Left colon (tissue), 2 donors: ENCODE measurements around the gene ARHGAP18. TPM values are rescaled to one million over a fixed set of nuclear protein-coding genes. Genes with fewer than 3 reads are reported as not detected.
A peak's percentile ranks its signal among the peaks of the same experiment; 100 is the strongest.

Experiments
- ATAC-seq: fragments of 200-7000 bp; cut with Tn5 transposase; one replicate; pipeline ENCODE4 v1.9.1; 2020; ENCODE audit warnings: mild to moderate bottlenecking, moderate library complexity
- DNase-seq, 2 donors: peaks; one replicate each; pipeline ENCODE4 v3.0.0-alpha.2; 2020
- intact Hi-C, 2 donors: fragments of 100-400 bp; cut with DNase I in 1 of 2; cut with micrococcal nuclease in 1 of 2; formaldehyde crosslinking; loops; one replicate each; pipeline versions ENCODE4 v1.11.2 to v1.14.0; 2022; cut with DNase I, micrococcal nuclease
- total RNA-seq, 2 donors: library from RNA; stranded (reverse); fragmentation: NEBNext Ultra II Directional; extraction: Animal tissue kit (Norgen Biotek cat#: 25700); gene quantifications; one replicate each; pipeline ENCODE4 v1.2.1, GENCODE V29; 2021
- donor health status: DM: no; HTN: no; CAD: no.
- donor health status: DM: yes; HTN: yes; CAD: no.

ARHGAP18 gene
- total RNA-seq, 2 donors from 2014 or later = 19.9 to 26.9 TPM

GRCh38 chr6:129730477-129731165 lies 20.6 kb upstream of the ARHGAP18 start:
- intact Hi-C loops = loop anchor here in 1 of 2 donors (5.0 kb wide), 1 partner anchor 133 kb away; no protein-coding TSS in a partner anchor
- peak; percentile 63 for ATAC-seq
- DNase-seq = no peak

DNA sequence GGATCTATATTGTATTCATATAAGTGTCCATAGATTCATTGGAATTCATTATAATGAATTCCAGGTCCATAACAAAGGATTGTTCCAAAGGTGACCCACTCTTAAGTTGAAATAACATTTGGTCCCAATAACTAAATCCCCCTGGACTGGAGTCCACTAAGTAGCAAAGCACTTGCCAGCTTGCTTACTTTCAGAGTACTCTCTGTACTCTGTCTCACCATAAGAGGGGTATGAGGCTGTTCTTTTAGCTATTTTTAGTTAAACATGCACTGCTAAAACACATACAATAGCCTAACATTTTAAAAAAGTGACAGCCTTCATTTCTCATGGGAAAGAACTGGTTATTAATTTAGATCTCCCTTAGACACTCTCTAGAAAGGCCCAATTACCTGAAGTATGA lies 16.7 kb upstream of the ARHGAP18 start:
- ATAC-seq (no peak), DNase-seq (no peak)
- intact Hi-C loops = no loop called here

GRCh38 chr6:129725341-129725740 lies 15.4 kb upstream of the ARHGAP18 start:
- intact Hi-C loops = no loop called here
- DNase-seq (no peak), ATAC-seq (no peak)

- no peak for ATAC-seq
Observed at GRCh38 chr6:129719692-129720091, 9.7 kb upstream of the ARHGAP18 start.

DNA sequence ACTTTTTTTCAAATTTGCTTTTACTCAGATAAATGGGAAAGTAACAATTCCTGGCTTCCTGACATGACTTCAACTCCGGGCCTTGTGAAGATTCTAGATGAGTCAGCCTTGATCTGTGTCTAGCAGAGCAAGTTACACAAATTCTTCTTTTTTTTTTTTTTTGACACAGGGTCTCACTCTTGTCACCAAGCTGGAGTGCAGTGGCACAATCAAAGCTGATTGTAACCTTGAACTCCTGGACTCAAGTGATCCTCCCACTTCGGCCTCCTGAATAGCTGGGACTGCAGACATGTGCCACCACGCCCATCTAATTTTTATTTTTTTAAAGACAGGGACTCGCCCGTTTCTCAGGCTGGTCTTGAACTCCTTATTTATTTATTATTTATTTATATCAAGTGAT lies 7.3 kb upstream of the ARHGAP18 start:
- intact Hi-C loops = no loop called here
- ATAC-seq = peak; percentile 37
- DNase-seq = no peak

More at GRCh38 chr6:129719692-129720091, 9.7 kb upstream of the ARHGAP18 start:
- intact Hi-C loops = no loop called here
- DNase-seq = no peak

GRCh38 chr6:129713806-129714333 lies 3.9 kb upstream of the ARHGAP18 start:
- intact Hi-C loops = no loop called here
- ATAC-seq (no peak), DNase-seq (no peak)

- ATAC-seq = no peak
- intact Hi-C loops = no loop called here
- DNase-seq = no peak
Observed at GRCh38 chr6:129711271-129711631, 1.3 kb upstream of the ARHGAP18 start.

DNA sequence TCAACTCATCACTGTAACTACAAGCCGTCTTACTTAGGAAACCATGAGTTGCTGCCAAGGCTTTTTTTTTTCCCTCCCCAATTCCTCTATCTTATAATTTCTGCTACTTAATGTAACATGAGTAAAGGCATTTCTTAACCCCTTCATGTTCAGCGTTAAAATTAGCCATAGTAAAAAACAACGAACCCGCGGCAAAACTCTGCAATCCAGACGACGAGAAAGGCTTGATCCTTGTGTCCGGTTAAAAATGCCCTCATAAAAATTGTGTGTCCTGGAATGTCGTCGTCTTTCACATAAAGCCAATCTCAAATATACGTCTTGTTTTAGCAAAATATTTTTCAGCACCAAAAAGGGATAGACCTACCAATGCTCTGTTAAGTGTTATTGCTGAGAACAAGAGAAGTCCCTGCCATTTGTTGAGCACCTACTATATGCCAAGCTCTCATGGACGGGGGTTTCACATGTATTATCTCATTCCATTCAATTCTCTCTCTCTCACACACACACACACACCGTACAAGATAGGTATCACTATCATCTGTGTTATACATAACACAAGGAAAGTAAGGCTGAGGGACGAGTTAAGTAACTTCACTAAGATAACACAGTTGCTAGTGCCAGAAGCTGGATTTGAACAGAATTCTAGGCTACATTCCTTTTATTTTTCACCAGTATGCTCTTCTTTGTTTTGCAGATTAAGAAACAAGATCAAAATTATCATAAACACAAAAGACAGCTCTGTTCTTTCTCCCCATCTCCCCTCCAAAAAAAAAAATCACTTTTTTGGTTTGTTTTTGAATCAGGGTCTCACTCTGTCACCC lies 683 bp upstream of the ARHGAP18 start:
- intact Hi-C loops = no loop called here
- DNase-seq (no peak), ATAC-seq (no peak)

- ATAC-seq (peak; percentile 26), DNase-seq (no peak)
- intact Hi-C loops = no loop called here
Observed at GRCh38 chr6:129709196-129709768, 695 bp downstream of the ARHGAP18 start.

GRCh38 chr6:129708496-129709195 lies 1.3 kb downstream of the ARHGAP18 start:
- intact Hi-C loops = no loop called here
- no peak for DNase-seq
- ATAC-seq = no peak

GRCh38 chr6:129707882-129708495 lies 2.0 kb downstream of the ARHGAP18 start:
- intact Hi-C loops = no loop called here
- ATAC-seq (no peak), DNase-seq (no peak)

- DNase-seq (no peak), ATAC-seq (no peak)
- intact Hi-C loops = no loop called here
Observed at GRCh38 chr6:129707028-129707427, 2.9 kb downstream of the ARHGAP18 start.

DNA sequence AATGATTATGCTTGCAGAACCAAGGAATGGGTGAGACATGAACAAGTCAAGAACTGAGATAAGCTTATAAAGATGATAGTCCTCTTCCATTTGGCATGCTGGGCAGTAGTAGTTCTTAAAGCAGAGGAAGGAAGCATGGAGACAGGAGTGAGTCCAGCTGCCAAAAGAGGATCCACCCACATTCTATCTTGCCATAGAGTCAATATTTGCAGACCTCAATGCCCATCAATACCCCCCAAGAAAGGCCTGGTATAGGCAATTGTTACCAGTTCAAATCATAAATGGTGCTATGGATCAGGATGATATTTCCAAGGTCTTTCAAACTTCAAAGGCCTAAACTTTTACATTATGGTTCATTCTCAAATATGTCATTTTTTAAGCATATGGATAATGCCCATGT lies 4.8 kb downstream of the ARHGAP18 start:
- DNase-seq (no peak), ATAC-seq (no peak)
- intact Hi-C loops = no loop called here

GRCh38 chr6:129704708-129705107 lies 5.3 kb downstream of the ARHGAP18 start:
- DNase-seq (no peak), ATAC-seq (no peak)
- intact Hi-C loops = no loop called here

DNA sequence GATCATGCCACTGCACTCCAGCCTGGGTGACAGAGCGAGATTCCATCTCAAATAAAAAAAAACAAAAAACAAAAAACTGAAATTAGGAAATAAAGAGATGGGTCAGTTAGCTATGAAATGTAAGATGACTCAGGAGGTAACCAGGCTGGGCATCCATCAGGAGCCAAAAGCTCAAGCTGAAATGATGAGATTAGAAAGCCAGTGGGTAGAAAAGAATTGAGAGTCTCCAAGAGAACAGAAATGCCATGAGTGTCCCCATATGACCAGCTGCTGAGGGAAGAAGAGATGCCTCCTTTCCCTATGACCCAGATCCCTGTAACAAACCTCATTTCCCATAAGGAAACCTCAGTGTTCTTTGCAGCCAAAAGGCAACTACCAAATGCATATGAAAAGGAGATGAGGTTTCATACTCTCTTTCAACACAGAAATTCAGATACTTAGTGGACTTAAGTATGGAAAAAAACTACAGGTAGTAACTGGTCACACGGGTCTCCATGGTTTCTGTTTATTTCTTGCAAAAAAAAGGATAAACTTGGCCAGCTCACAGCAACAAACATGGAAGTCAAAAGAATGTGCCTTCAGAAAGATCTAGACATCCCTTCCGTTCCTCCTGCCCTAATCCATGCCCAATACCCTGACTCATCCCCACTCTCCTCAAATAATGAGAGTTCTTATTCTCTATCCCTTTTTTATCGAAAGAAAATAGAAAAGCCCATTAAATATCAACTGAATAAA lies 8.1 kb downstream of the ARHGAP18 start:
- DNase-seq (no peak), ATAC-seq (no peak)
- intact Hi-C loops = no loop called here

GRCh38 chr6:129700666-129701065 lies 9.3 kb downstream of the ARHGAP18 start:
- DNase-seq (no peak), ATAC-seq (no peak)
- intact Hi-C loops = no loop called here

GRCh38 chr6:129699659-129700058 lies 10.3 kb downstream of the ARHGAP18 start:
- no peak for DNase-seq
- no peak for ATAC-seq
- intact Hi-C loops = no loop called here

- intact Hi-C loops = no loop called here
- ATAC-seq (no peak), DNase-seq (no peak)
Observed at GRCh38 chr6:129698430-129698829, 11.5 kb downstream of the ARHGAP18 start.
